C4-2B (cell line): Measurements from ENCODE around the gene RRAS2.
A peak's percentile ranks its signal among the peaks of the same experiment; 100 is the strongest.
"Not testable (repeated sequence)": the region's sequence is repeated elsewhere in the genome, so short reads cannot be mapped to it uniquely, and the experiment has no call there.

Experiments
- H3K27ac ChIP-seq: fragments of 450-650 bp; 2 replicates; pipeline ENCODE4 v1.5.1; 2017
- CTCF ChIP-seq: fragments of 450-650 bp; conservative IDR thresholded peaks from 2 replicates; pipeline ENCODE4 v1.5.1; 2017; ENCODE audit warnings: mild to moderate bottlenecking
- ZFX ChIP-seq: fragments of 450-650 bp; IDR thresholded peaks from 2 replicates; pipeline ENCODE4 v1.6.1; 2017

RRAS2 gene

DNA sequence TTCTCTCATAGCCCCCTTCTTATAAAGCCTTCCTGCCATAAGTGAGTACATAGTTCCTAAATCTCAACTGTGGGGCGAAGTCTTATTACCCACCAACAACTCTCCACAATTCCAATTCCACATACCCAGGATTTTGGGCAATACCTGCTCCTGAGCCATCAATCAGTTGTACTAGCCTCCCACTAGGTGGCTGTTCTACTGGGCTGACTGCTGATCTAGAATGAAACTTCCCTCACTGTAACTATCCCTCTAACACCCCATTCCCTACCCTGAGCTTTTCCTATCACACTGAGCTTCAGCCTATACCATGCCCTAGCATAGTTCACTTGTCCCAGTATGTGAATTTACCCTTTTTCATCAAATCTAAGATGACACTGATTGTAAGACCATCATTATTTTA, 52.5 kb downstream of the RRAS2 start:
- H3K27ac ChIP-seq = no peak overlapping the region
- TF ChIP-seq ZFX = no peak
- no peak; the same call in 1 of the 2 replicates for TF ChIP-seq CTCF

DNA sequence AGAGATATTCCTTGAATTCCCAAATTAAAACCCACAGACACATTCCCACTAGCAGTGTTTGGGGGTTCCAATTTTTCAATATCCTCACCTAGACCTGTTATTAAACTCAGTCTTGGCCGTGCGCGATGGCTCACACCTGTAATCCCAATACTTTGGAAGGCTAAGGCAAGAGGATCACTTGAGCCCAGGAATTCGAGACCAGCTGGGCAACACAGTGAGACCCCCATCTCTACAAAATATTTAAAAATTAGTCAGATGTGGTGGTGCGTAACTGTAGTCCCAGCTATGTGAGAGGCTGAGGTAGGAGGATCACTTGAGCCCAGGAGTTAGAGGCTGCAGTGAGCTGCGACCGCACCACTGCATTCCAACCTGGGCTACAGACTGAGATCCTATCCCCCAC, 53.3 kb downstream of the RRAS2 start:
- H3K27ac ChIP-seq = no peak overlapping the region
- TF ChIP-seq CTCF (no peak), ZFX (no peak)

DNA sequence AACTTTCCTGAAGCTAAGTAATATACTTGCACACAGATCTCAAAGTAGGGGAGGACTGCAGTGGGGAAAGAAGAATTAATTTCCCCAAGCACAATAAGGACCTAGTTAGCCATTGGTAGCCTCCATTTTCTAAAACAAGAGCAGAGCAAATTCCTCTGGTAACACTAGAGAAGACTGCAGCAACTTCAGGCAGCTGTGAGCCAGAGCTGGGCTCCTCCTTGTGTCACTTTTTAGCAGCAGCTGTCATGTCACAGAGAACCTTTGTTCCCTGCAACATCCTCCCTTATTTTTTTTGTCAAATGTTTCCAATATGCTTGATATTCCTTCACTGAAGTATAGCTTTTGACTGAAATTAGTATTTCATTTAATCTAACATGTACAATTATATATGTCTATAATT, 54.4 kb downstream of the RRAS2 start:
- TF ChIP-seq ZFX (no peak), CTCF (no peak)
- H3K27ac ChIP-seq = no peak overlapping the region

DNA sequence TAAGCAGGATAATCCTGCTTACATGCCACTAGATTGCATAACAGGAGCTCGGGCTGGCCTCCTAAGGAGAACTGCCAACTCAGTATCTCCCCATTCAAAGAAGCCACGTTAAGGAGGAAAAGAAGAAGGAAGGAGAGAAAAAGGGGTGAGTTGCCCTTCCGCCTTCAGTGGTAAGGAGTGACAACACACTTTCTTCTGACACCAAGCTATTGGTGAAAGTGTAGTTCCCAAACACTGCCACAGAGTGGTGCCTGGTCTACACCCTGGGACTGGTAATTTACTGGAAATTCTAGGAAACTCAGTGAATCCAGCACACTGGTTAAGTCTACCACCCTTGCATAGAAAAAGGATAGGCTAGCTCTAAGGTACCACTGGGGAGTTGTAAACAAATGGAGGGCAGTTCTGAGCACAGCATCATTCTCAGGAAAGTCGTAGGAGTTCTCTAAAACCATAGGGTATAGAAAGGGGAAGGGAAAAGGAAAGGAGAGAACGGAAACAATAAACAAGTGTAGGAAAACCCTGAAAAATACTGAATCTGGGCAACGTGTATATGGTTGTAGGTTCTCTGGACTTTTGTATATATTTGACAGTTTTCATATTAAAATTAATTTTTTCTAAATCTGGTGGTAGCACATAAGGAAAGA, 58.2 kb downstream of the RRAS2 start:
- no peak overlapping the region for H3K27ac ChIP-seq

DNA sequence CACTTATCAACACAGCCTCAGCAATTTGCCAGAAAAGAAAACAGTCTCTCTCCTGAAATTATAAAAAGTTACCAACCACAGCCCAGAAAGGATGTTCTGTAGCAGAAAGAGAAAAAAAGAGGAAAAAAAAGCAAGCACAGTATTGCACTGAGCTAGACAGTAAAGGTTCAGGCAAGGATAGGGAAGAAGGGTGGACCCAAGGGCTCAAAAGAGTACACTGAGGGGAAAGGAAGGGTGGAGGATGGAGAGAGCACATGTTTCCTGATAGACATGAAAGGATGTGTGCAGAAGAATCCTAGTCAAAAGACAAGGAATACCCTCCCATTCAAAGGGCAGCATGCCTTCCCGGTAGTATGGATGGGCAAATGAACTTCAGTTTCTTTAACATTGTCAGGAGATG, 59.1 kb downstream of the RRAS2 start:
- H3K27ac ChIP-seq = no peak overlapping the region
- TF ChIP-seq ZFX (no peak), CTCF (no peak)

More for the DNA sequence above, 58.2 kb downstream of the RRAS2 start:
- TF ChIP-seq CTCF (peak; percentile 89), ZFX (no peak)

- no peak for TF ChIP-seq ZFX
- no peak for TF ChIP-seq CTCF
- H3K27ac ChIP-seq = peak overlapping the region; percentile 3; the same call in 1 of the 2 replicates
These were observed 68.6 kb downstream of the RRAS2 start for GRCh38 chr11:14290422-14290821.

DNA sequence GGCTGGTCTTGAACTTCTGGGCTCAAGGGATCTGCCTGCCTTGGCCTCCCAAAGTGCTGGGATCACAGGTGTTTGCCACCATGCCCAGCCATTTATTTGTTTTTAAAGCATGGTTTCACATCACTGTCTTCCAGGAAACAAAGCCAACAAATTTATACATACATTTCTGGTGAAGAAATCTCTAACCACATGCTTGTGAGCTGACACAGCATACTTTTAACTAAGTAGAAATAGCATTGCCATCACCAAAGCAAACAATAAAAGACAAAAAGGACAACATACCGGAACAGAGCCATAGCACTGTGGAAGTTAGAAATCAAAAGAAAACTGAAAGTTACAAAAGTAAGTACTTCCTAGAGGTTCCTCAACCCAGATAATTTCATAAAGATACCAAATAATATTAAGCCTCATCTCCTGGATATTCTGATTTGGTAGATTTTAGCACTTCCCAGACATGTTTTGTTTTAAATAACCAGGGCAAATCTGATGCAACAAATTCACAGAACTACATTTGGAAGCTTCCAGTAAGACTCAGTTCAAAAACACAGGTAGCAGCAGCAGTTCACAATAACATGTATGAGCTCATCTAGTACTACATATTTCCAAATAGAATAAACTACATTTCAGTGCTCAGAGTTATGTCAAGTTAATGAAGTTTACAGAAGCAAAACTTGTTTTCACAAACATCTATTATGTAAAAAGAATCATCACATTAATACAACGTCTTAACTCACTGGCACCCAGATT, 70.6 kb downstream of the RRAS2 start:
- TF ChIP-seq CTCF (no peak), ZFX (no peak)
- peak overlapping the region; percentile 81 for H3K27ac ChIP-seq

- H3K27ac ChIP-seq = not testable (repeated sequence)
These were observed 80.1 kb downstream of the RRAS2 start for GRCh38 chr11:14278869-14279268.
